Mesendoderm (in vitro differentiated cells): ENCODE data around the gene PDE4D.

Source experiments
- DNase-seq: peaks from one replicate; pipeline ENCODE4 v3.0.0; 2013
- H2AK5ac ChIP-seq: 2 replicates; pipeline ENCODE4 v1.6.1; 2013; ENCODE audit warnings: low read length, inconsistent platforms
- H2BK120ac ChIP-seq: 2 replicates; pipeline ENCODE4 v1.6.1; 2013; ENCODE audit warnings: low read depth, mild to moderate bottlenecking, low read length, moderate library complexity, mixed read lengths
- H2BK15ac ChIP-seq: replicated peaks from 2 replicates; pipeline ENCODE4 v1.6.1; 2013; ENCODE audit warnings: low read depth, mild to moderate bottlenecking, moderate library complexity
- H2BK5ac ChIP-seq: 2 replicates; pipeline ENCODE4 v1.6.1; 2013; ENCODE audit warnings: low read length, inconsistent platforms
- H3K18ac ChIP-seq: 2 replicates; pipeline ENCODE4 v1.6.1; 2013; ENCODE audit warnings: mild to moderate bottlenecking, low read length, mixed read lengths
- H3K23ac ChIP-seq: one replicate; pipeline ENCODE4 v1.6.1; 2013; ENCODE audit warnings: low read length
- H3K27ac ChIP-seq: 2 replicates; pipeline ENCODE4 v1.5.1; 2013; ENCODE audit warnings: low read depth, mild to moderate bottlenecking, inconsistent platforms, low read length, moderate library complexity
- H3K27me3 ChIP-seq: 2 replicates; pipeline ENCODE4 v1.6.1; 2013; ENCODE audit warnings: low read length, control low read depth, mild to moderate bottlenecking, inconsistent platforms; ENCODE audit not compliant: insufficient read depth, poor library complexity
- H3K36me3 ChIP-seq: 2 replicates; pipeline ENCODE4 v1.6.1; 2013; ENCODE audit warnings: low read length, inconsistent platforms; ENCODE audit not compliant: control insufficient read depth, insufficient read depth
- H3K4ac ChIP-seq: one replicate; pipeline ENCODE4 v1.6.1; 2013; ENCODE audit warnings: low read depth, mild to moderate bottlenecking, low read length, moderate library complexity
- H3K4me1 ChIP-seq: 2 replicates; pipeline ENCODE4 v1.6.1; 2013; ENCODE audit warnings: low read depth, low read length, inconsistent platforms; ENCODE audit not compliant: control insufficient read depth
- H3K4me2 ChIP-seq: 2 replicates; pipeline ENCODE4 v1.6.1; 2013; ENCODE audit warnings: low read length
- H3K4me3 ChIP-seq: 2 replicates; pipeline ENCODE4 v1.5.1; 2013; ENCODE audit warnings: mild to moderate bottlenecking, low read length
- H3K56ac ChIP-seq: one replicate; pipeline ENCODE4 v1.6.1; 2013; ENCODE audit warnings: low read length
- H3K79me1 ChIP-seq: 2 replicates; pipeline ENCODE4 v1.6.1; 2013; ENCODE audit warnings: low read length, inconsistent platforms
- H3K79me2 ChIP-seq: 2 replicates; pipeline ENCODE4 v1.6.1; 2013; ENCODE audit warnings: mild to moderate bottlenecking, low read length; ENCODE audit not compliant: control insufficient read depth, insufficient read depth
- H3K9ac ChIP-seq: 2 replicates; pipeline ENCODE4 v1.6.1; 2013; ENCODE audit warnings: low read length, inconsistent platforms
- H4K5ac ChIP-seq: one replicate; pipeline ENCODE4 v1.6.1; 2013; ENCODE audit warnings: low read length
- H4K8ac ChIP-seq: one replicate; pipeline ENCODE4 v1.6.1; 2013; ENCODE audit warnings: low read depth, mild to moderate bottlenecking, control low read depth, low read length, moderate library complexity
- WGBS: extraction: QIAGEN DNeasy Blood & Tissue Kit; methylation state at CpG from one replicate; pipeline ENCODE4 v1.1.7; 2013; ENCODE audit warnings: low lambda C conversion rate, missing lambda C conversion rate; ENCODE audit not compliant: insufficient coverage; ENCODE audit errors: extremely low coverage; 5-methylcytosine and 5-hydroxymethylcytosine counted together

The PDE4D gene

DNA sequence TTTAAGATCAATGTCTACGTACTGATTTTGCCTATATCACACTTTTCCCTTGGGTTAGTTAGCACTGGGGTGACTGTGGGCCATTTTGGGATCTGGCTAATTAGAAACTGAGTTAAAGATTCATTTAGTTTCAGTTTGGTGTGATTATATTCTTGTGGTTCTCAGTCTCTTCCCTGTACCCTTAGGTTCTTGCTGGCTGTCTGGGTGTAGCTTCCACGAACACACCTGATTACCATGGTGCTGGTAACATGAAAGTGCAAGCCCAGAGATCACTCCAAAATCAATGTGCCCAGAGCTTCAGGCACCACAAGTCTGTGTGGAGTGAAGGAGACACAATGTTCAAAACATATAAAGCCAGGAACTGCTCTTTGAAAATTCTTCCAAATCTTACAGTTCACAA lies 248.1 kb downstream of the PDE4D start:
- no CpG with 5 or more reads among the region's 2 CpGs for WGBS
- DNase-seq, result no peak
- Histone ChIP-seq H3K23ac (no peak overlapping the region), H4K8ac (no peak overlapping the region), H3K4me1 (peaks cover 3% of the 10 kb centered on the region), H2AK5ac (no peak overlapping the region), H3K56ac (peak overlapping the region; percentile 27), H3K4me2 (no peak overlapping the region), H3K27ac (no peak overlapping the region), H4K5ac (no peak overlapping the region), H3K79me1 (no peaks in the 10 kb centered on the region), H3K9ac (no peak overlapping the region), H2BK120ac (peak overlapping the region; percentile 2), H2BK15ac (peak overlapping the region; percentile 78), H3K36me3 (no peaks in the 10 kb centered on the region), H3K4me3 (no peak overlapping the region), H3K4ac (no peak overlapping the region), H3K18ac (peak overlapping the region; percentile 96), H3K79me2 (no peaks in the 10 kb centered on the region), H2BK5ac (peak overlapping the region; percentile 47), H3K27me3 (no peaks in the 10 kb centered on the region)

DNA sequence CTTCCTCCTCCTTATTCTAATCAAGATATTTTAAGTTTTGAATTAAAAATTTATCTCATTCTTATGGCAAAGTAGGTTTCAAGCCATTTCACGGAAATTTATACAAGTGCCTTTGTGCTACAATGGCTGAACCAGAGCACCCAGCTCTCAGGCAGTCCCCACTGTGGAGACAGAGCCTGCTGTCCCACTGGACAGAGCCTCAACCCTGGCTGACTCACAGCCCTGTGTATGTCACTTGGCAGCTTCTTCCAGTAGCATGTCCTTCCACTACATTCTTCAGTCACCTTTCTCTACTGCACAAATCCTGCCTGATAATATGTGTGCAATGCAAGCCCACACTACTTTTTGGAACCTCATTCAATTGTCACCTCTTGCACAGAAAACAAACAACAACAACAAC lies 253.1 kb downstream of the PDE4D start:
- WGBS, result no CpG with 5 or more reads among the region's 1 CpG
- H3K4me2 ChIP-seq, result no peak overlapping the region
- H3K79me1 ChIP-seq, result no peaks in the 10 kb centered on the region
- H3K4ac ChIP-seq, result no peak overlapping the region
- no peak overlapping the region for H3K23ac ChIP-seq
- no peak overlapping the region for H3K18ac ChIP-seq
- H2BK15ac ChIP-seq, result no peak overlapping the region
- no peak overlapping the region for H4K5ac ChIP-seq
- no peaks in the 10 kb centered on the region for H3K79me2 ChIP-seq
- H4K8ac ChIP-seq, result no peak overlapping the region
- no peaks in the 10 kb centered on the region for H3K36me3 ChIP-seq
- H2BK5ac ChIP-seq, result peak overlapping the region; percentile 17
- no peak overlapping the region for H3K27ac ChIP-seq
- H3K4me1 ChIP-seq, result no peaks in the 10 kb centered on the region
- H3K27me3 ChIP-seq, result no peaks in the 10 kb centered on the region
- H3K56ac ChIP-seq, result peak overlapping the region; percentile 57
- H3K9ac ChIP-seq, result no peak overlapping the region
- no peak overlapping the region for H3K4me3 ChIP-seq
- DNase-seq, result no peak
- no peak overlapping the region for H2BK120ac ChIP-seq
- no peak overlapping the region for H2AK5ac ChIP-seq

DNA sequence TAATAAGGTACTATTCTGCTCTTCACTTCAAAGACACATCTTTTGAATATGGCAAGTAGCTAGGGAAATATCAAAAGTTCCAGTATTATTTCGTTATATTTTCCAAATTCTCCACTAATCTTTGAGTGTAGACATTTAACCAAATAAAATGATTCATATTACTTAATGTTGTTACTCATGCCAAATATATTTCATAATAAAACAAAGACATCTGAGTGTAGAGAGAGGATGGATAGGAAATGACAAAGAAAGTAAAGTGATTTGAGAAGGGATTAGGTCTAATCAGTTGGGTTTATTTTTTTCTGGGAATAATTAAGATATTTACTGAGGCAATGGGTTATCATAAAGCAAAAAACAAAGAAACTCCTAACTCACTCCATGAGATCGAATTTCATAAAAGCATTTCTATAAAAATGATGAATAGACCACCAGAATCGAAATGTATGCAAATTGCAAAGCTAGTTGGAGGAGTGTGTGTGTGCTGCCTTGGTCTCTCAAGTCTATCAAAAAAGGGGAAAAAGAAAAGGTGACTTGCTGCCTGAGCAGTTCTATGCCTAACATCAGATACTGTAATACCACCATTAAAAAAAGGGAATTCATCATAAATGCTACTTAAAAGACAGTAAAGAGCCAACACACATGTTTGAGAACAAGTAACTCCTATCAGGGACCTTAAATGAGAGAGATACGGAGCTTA lies 255.5 kb downstream of the PDE4D start:
- whole genome bisulfite sequencing, result no CpG with 5 or more reads among the region's 4 CpGs
- no peak for DNase-seq

DNA sequence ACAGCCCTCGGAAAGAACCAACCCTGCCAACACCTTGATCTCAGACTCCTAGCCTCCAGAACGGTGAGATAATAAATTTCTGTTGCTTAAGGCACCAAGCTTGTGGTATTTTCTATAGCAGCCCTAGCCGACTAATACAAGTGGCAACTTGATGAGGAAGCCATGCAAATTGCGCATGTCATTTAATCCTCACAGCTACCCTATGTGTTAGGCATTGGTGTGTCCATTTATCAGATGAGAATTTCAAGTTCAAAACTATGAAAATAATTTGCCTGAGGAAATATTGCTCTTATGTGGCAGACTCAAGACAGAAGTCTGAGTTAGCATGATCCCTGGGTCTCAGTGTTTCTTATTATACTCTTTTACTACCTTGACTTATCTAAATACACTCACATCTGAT lies 264.0 kb downstream of the PDE4D start:
- H3K27me3 ChIP-seq, result no peaks in the 10 kb centered on the region

More for the DNA sequence above, 255.5 kb downstream of the PDE4D start:
- Histone ChIP-seq H4K8ac (no peak overlapping the region), H2BK15ac (no peak overlapping the region), H2AK5ac (no peak overlapping the region), H3K27ac (no peak overlapping the region), H3K79me1 (no peaks in the 10 kb centered on the region), H3K36me3 (no peaks in the 10 kb centered on the region), H3K56ac (no peak overlapping the region), H3K4me2 (no peak overlapping the region), H2BK5ac (no peak overlapping the region), H3K79me2 (no peaks in the 10 kb centered on the region), H3K23ac (no peak overlapping the region), H2BK120ac (no peak overlapping the region), H3K4ac (no peak overlapping the region), H3K4me1 (no peaks in the 10 kb centered on the region), H3K18ac (no peak overlapping the region), H3K4me3 (no peak overlapping the region), H3K27me3 (no peaks in the 10 kb centered on the region), H3K9ac (no peak overlapping the region), H4K5ac (no peak overlapping the region)

DNA sequence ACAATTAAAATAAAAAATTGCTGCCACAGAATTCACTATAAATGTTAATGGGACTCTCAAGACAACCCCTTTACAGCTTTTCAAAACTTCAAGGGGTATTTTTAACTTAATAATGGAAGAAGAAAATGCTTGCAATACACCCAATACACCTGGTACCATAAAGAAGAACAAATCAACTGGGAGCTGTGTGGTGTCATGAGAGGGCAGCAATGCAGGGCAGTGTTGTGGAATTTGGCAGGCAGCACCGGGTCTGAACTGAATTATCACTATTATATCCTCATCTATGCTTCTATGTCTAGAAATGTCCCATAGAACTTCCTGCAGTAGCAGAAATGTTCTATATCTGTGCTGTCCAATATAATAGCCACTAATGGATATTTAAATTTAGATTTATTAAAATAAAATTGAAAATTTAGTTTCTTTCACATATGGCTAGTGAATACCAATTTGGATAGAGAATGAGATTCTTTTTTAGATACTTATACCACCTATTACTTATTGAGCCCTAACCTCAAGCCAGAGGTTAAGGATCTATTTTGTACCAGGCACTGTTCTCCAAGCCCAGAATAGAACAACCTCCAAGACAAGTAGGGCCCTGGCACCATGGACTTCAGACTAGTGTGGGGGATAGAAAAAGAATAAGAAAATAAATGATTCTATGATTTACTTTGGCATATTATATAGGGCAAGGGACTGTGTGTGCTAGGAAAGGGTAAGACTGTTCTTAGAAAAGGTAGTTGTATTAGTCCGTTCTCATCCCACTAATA lies 265.3 kb downstream of the PDE4D start:
- H3K4ac ChIP-seq, result no peak overlapping the region
- H3K36me3 ChIP-seq, result no peaks in the 10 kb centered on the region
- H2BK15ac ChIP-seq, result no peak overlapping the region
- H4K5ac ChIP-seq, result no peak overlapping the region
- H2BK120ac ChIP-seq, result no peak overlapping the region
- no peak overlapping the region for H3K4me3 ChIP-seq
- no peaks in the 10 kb centered on the region for H3K4me1 ChIP-seq
- no peaks in the 10 kb centered on the region for H3K27me3 ChIP-seq
- no peak overlapping the region for H3K9ac ChIP-seq
- no peak overlapping the region for H3K27ac ChIP-seq
- no peak overlapping the region for H4K8ac ChIP-seq
- no peak overlapping the region for H3K23ac ChIP-seq
- DNase-seq, result no peak
- H3K79me2 ChIP-seq, result no peaks in the 10 kb centered on the region
- H3K79me1 ChIP-seq, result no peaks in the 10 kb centered on the region
- no peak overlapping the region for H3K4me2 ChIP-seq
- H3K18ac ChIP-seq, result no peak overlapping the region
- no peak overlapping the region for H2AK5ac ChIP-seq
- H2BK5ac ChIP-seq, result no peak overlapping the region
- no CpG with 5 or more reads among the region's 2 CpGs for WGBS
- H3K56ac ChIP-seq, result no peak overlapping the region

More for the DNA sequence above, 264.0 kb downstream of the PDE4D start:
- Histone ChIP-seq H3K4me1 (no peaks in the 10 kb centered on the region), H3K18ac (no peak overlapping the region), H4K5ac (no peak overlapping the region), H3K79me2 (no peaks in the 10 kb centered on the region), H3K4ac (no peak overlapping the region), H3K27ac (no peak overlapping the region), H2BK15ac (peak overlapping the region; percentile 25), H2BK120ac (no peak overlapping the region), H4K8ac (no peak overlapping the region), H3K23ac (no peak overlapping the region), H3K36me3 (no peaks in the 10 kb centered on the region), H3K79me1 (no peaks in the 10 kb centered on the region), H2AK5ac (no peak overlapping the region), H2BK5ac (no peak overlapping the region), H3K4me3 (no peak overlapping the region), H3K4me2 (no peak overlapping the region), H3K9ac (no peak overlapping the region), H3K56ac (no peak overlapping the region)
- DNase-seq, result no peak
- WGBS, result no CpG with 5 or more reads among the region's 4 CpGs
